CD14-positive monocyte (primary cell): ENCODE data around the gene STK38. TPM values are rescaled to one million over a fixed set of nuclear protein-coding genes. Genes with fewer than 3 reads are reported as not detected.

Experiments
- DNase-seq, 3 donors: peaks; one replicate each; pipeline ENCODE4 v3.0.0-alpha.2; 2011 to 2022
- H2AFZ ChIP-seq: 2 replicates; pipeline ENCODE4 v1.6.0; 2012; ENCODE audit warnings: mild to moderate bottlenecking, low read depth, low read length, inconsistent platforms; ENCODE audit not compliant: insufficient read depth, poor library complexity, severe bottlenecking
- H3K27ac ChIP-seq, 2 donors: 1 replicate in 1 of 2; 2 replicates in 1 of 2; pipeline ENCODE4 v1.5.1; 2012 to 2013; ENCODE audit warnings: low read length in 2 of 2, control low read depth in 1 of 2, inconsistent platforms in 1 of 2, low read depth in 1 of 2, mild to moderate bottlenecking in 1 of 2
- H3K27me3 ChIP-seq, 2 donors: one replicate each; pipeline versions ENCODE4 v1.6.0 to v1.6.1; 2011 to 2013; ENCODE audit warnings: low read length in 2 of 2; ENCODE audit not compliant: control insufficient read depth in 2 of 2, insufficient read depth in 2 of 2
- H3K36me3 ChIP-seq, 2 donors: replicated peaks in 1 of 2; 1 replicate in 1 of 2; 2 replicates in 1 of 2; pipeline versions ENCODE4 v1.5.1 to v1.6.1; 2012 to 2013; ENCODE audit warnings: low read length in 2 of 2, control low read depth in 1 of 2, inconsistent platforms in 1 of 2, mild to moderate bottlenecking in 1 of 2; ENCODE audit not compliant: insufficient read depth in 2 of 2, control insufficient read depth in 1 of 2
- H3K4me1 ChIP-seq, 2 donors: 1 replicate in 1 of 2; 2 replicates in 1 of 2; pipeline versions ENCODE4 v1.5.1 to v1.6.1; 2012 to 2013; ENCODE audit warnings: low read length in 2 of 2, control low read depth in 1 of 2, inconsistent platforms in 1 of 2, mild to moderate bottlenecking in 1 of 2, moderate library complexity in 1 of 2; ENCODE audit not compliant: insufficient read depth in 2 of 2, control insufficient read depth in 1 of 2
- H3K4me2 ChIP-seq: replicated peaks from 2 replicates; pipeline ENCODE3; 2012; ENCODE audit warnings: low read length, moderate library complexity, mild to moderate bottlenecking; ENCODE audit not compliant: poor library complexity, severe bottlenecking; ENCODE audit errors: extremely low read depth
- H3K4me3 ChIP-seq, 3 experiments: fragments of 200-600 bp in 1 of 3; sonication (generic) in 1 of 3; replicated peaks in 1 of 3; 1 replicate in 2 of 3; 2 replicates in 1 of 3; pipeline ENCODE4 v1.5.1; 2011 to 2013; ENCODE audit warnings: low read length in 3 of 3, mild to moderate bottlenecking in 3 of 3, control low read depth in 2 of 3, low read depth in 2 of 3, inconsistent platforms in 1 of 3, moderate library complexity in 1 of 3
- H3K79me2 ChIP-seq: 2 replicates; pipeline ENCODE4 v1.6.0; 2012; ENCODE audit warnings: mild to moderate bottlenecking, control low read depth, inconsistent platforms, low read length, moderate library complexity; ENCODE audit not compliant: insufficient read depth
- H3K9ac ChIP-seq: 2 replicates; pipeline ENCODE4 v1.6.0; 2017; ENCODE audit warnings: low read length, mild to moderate bottlenecking; ENCODE audit not compliant: insufficient read depth, poor library complexity, severe bottlenecking
- H3K9me3 ChIP-seq, 2 donors: replicated peaks in 1 of 2; 1 replicate in 1 of 2; 2 replicates in 1 of 2; pipeline versions ENCODE4 v1.5.1 to v1.6.1; 2012 to 2013; ENCODE audit warnings: low read length in 2 of 2, control low read depth in 1 of 2; ENCODE audit not compliant: control insufficient read depth in 1 of 2, insufficient read depth in 1 of 2
- H4K20me1 ChIP-seq: 2 replicates; pipeline ENCODE4 v1.6.0; 2012; ENCODE audit warnings: mild to moderate bottlenecking, low read length, control low read depth, moderate library complexity; ENCODE audit not compliant: insufficient read depth
- H3K27ac Mint-ChIP-seq, 7 donors: one replicate each; pipeline ENCODE4 v1.8.0; 2020; ENCODE audit warnings: mild to moderate bottlenecking in 7 of 7, mixed read lengths in 7 of 7, moderate library complexity in 6 of 7, inconsistent platforms in 2 of 7
- H3K27me3 Mint-ChIP-seq, 3 donors: one replicate each; pipeline ENCODE4 v1.8.0; 2021 to 2022; ENCODE audit warnings: low read depth in 3 of 3, mild to moderate bottlenecking in 3 of 3, mixed read lengths in 3 of 3, moderate library complexity in 3 of 3, inconsistent platforms in 1 of 3
- H3K36me3 Mint-ChIP-seq, 2 donors: one replicate each; pipeline ENCODE4 v1.8.0; 2020; ENCODE audit warnings: mixed read lengths in 2 of 2, inconsistent platforms in 1 of 2, mild to moderate bottlenecking in 1 of 2
- H3K4me1 Mint-ChIP-seq: one replicate; pipeline ENCODE4 v1.8.0; 2020; ENCODE audit warnings: mild to moderate bottlenecking, mixed read lengths
- H3K4me3 Mint-ChIP-seq, 2 donors: one replicate each; pipeline ENCODE4 v1.8.0; 2020; ENCODE audit warnings: mild to moderate bottlenecking in 2 of 2, mixed read lengths in 2 of 2, moderate library complexity in 1 of 2
- H3K9me3 Mint-ChIP-seq, 7 donors: one replicate each; pipeline ENCODE4 v1.8.0; 2020 to 2022; ENCODE audit warnings: mixed read lengths in 7 of 7, mild to moderate bottlenecking in 6 of 7, moderate library complexity in 6 of 7, inconsistent platforms in 2 of 7
- CTCF ChIP-seq: fragments of 200-600 bp; IDR thresholded peaks from one replicate; pipeline ENCODE4 v1.8.0; 2022; ENCODE audit warnings: antibody characterized with exemption, mild to moderate bottlenecking
- WGBS: methylation state at CpG from one replicate; pipeline ENCODE4 v1.1.5; 2013; ENCODE audit warnings: missing lambda C conversion rate; ENCODE audit not compliant: insufficient coverage; 5-methylcytosine and 5-hydroxymethylcytosine counted together
- intact Hi-C, 2 donors: fragments of 100-400 bp; cut with micrococcal nuclease; formaldehyde crosslinking; loops; one replicate each; pipeline versions ENCODE4 v1.15.0 to v1.15.1; 2023
- polyA plus RNA-seq, 3 donors: library from polyadenylated mRNA; depleted of rRNA in 1 of 3; unstranded in 2 of 3; stranded (reverse) in 1 of 3; fragments of 300-500 nt in 2 of 3; fragments of >200 nt in 1 of 3; fragmentation: Illumina TruSeq in 2 of 3; gene quantifications; 1 replicate in 2 of 3; 2 replicates in 1 of 3; pipeline ENCODE4 v1.2.3, GENCODE V29; 2012 to 2021

STK38 gene
- polyA plus RNA-seq, 3 donors = 57.1 to 95.7 (median 58.4) TPM

- H3K79me2 ChIP-seq = peaks cover 100% of the 10 kb centered on the region
- H3K9me3 Mint-ChIP-seq = no peaks in the 10 kb centered on the region
- no peak overlapping the region for H2AFZ ChIP-seq
- no peaks in the 10 kb centered on the region for H3K27me3 ChIP-seq
- no CpG with 5 or more reads among the region's 1 CpG for WGBS
- DNase-seq = no peak
- H3K27ac Mint-ChIP-seq = no peak overlapping the region
- H3K9me3 ChIP-seq = no peaks in the 10 kb centered on the region
- H3K4me1 Mint-ChIP-seq = peaks cover 16% of the 10 kb centered on the region
- H3K9ac ChIP-seq = no peak overlapping the region
- H3K4me1 ChIP-seq = no peaks in the 10 kb centered on the region
- peak overlapping the region in 1 of 2 donors; percentile 14 for H3K27ac ChIP-seq
- H3K4me3 Mint-ChIP-seq = no peak overlapping the region
- H3K36me3 ChIP-seq = peaks cover 82 to 99% of the 10 kb centered on the region in 2 donors
- peaks cover 67 to 94% of the 10 kb centered on the region in 2 donors for H3K36me3 Mint-ChIP-seq
- no peak overlapping the region for H3K4me2 ChIP-seq
- intact Hi-C loops = no loop called here
- no peak for TF ChIP-seq CTCF
- H4K20me1 ChIP-seq = peaks cover 100% of the 10 kb centered on the region
- no peak overlapping the region for H3K4me3 ChIP-seq
- no peaks in the 10 kb centered on the region for H3K27me3 Mint-ChIP-seq
Measured at GRCh38 chr6:36533321-36533720, 14.0 kb downstream of the STK38 start.

- H3K9ac ChIP-seq = no peak overlapping the region
- H4K20me1 ChIP-seq = peaks cover 98% of the 10 kb centered on the region
- no peak for TF ChIP-seq CTCF
- H3K4me1 ChIP-seq = peaks cover 13 to 14% of the 10 kb centered on the region in 2 donors
- H3K9me3 Mint-ChIP-seq = no peaks in the 10 kb centered on the region
- H3K4me2 ChIP-seq = peak overlapping the region; percentile 20
- peak in 1 of 3 donors; percentile 18 for DNase-seq
- H3K9me3 ChIP-seq = no peaks in the 10 kb centered on the region
- intact Hi-C loops = no loop called here
- H3K4me1 Mint-ChIP-seq = peaks cover 24% of the 10 kb centered on the region
- no peak overlapping the region for H2AFZ ChIP-seq
- peaks cover 85% of the 10 kb centered on the region for H3K79me2 ChIP-seq
- no peaks in the 10 kb centered on the region for H3K27me3 Mint-ChIP-seq
- H3K27me3 ChIP-seq = no peaks in the 10 kb centered on the region
- 79% methylated on average over 2 of the region's 2 CpGs for WGBS
- H3K36me3 ChIP-seq = peaks cover 70 to 87% of the 10 kb centered on the region in 2 donors
- H3K27ac ChIP-seq = peak overlapping the region; percentile 20 to 62
- no peak overlapping the region for H3K4me3 ChIP-seq
- H3K36me3 Mint-ChIP-seq = peaks cover 67 to 85% of the 10 kb centered on the region in 2 donors
- H3K27ac Mint-ChIP-seq = peak overlapping the region; percentile 15 to 79 (median 69)
- no peak overlapping the region for H3K4me3 Mint-ChIP-seq
Measured at GRCh38 chr6:36526066-36526465, 21.2 kb downstream of the STK38 start.
